Cerebellar nuclear complex (tissue), 1 donor: ENCODE data around the gene INTS15.
A peak's percentile ranks its signal among the peaks of the same experiment; 100 is the strongest.
"Not testable (repeated sequence)": the region's sequence is repeated elsewhere in the genome, so short reads cannot be mapped to it uniquely, and the experiment has no call there.

Experiments used
- DNase-seq, 2 experiments: peaks; one replicate each; lab custom pipeline; 2025; lab: John Stamatoyannopoulos, UW

Gene INTS15

GRCh38 chr7:6577369-6578113 is 12.3 kb upstream of the INTS15 start, which contains the start of gene ZDHHC4:
Gene ZDHHC4 (plus strand): TSS chr7:6577454. CDS start chr7:6580562, 3,108 bp downstream.
- DNase-seq = peak in 1 of 2 experiments; percentile 16

- no peak for DNase-seq
Observed at GRCh38 chr7:6578114-6579084, 11.4 kb upstream of the INTS15 start.

GRCh38 chr7:6579446-6579845 is 10.4 kb upstream of the INTS15 start:
- DNase-seq = no peak

- not testable (repeated sequence) for DNase-seq
Observed at GRCh38 chr7:6585746-6586432, 3.9 kb upstream of the INTS15 start.

GRCh38 chr7:6588566-6588965 is 1.3 kb upstream of the INTS15 start:
- DNase-seq = no peak

- DNase-seq = no peak
Observed at GRCh38 chr7:6589151-6589828, 531 bp upstream of the INTS15 start.

- no peak for DNase-seq
Observed at GRCh38 chr7:6590645-6591110, 857 bp downstream of the INTS15 start.

GRCh38 chr7:6600093-6600492 is 10.3 kb downstream of the INTS15 start:
- DNase-seq = no peak

GRCh38 chr7:6604458-6604857 is 14.6 kb downstream of the INTS15 start:
- no peak for DNase-seq

GRCh38 chr7:6606866-6607583 is 17.2 kb downstream of the INTS15 start:
- no peak for DNase-seq

- DNase-seq = no peak
Observed at GRCh38 chr7:6607651-6608051, 17.8 kb downstream of the INTS15 start.

GRCh38 chr7:6608081-6608480 is 18.3 kb downstream of the INTS15 start:
- DNase-seq = no peak

GRCh38 chr7:6608794-6609193 is 19.0 kb downstream of the INTS15 start:
- no peak for DNase-seq

GRCh38 chr7:6612819-6613218 is 23.0 kb downstream of the INTS15 start:
- DNase-seq = no peak

GRCh38 chr7:6613706-6614105 is 23.9 kb downstream of the INTS15 start:
- DNase-seq = no peak

GRCh38 chr7:6614953-6615722 is 25.3 kb downstream of the INTS15 start, which contains the start of gene ZNF853:
Gene ZNF853 (plus strand): TSS chr7:6615610. CDS start chr7:6616175, 565 bp downstream.
- DNase-seq = no peak

- no peak for DNase-seq
Observed at GRCh38 chr7:6615723-6616555, 26.1 kb downstream of the INTS15 start.

GRCh38 chr7:6616854-6617643 is 27.2 kb downstream of the INTS15 start:
- DNase-seq = no peak
